DND-41 (cell line): ENCODE results near the gene SAMD5.

Experiments
- ATAC-seq: fragments of 200-7000 bp; cut with Tn5 transposase; 3 replicates; pipeline ENCODE4 v1.9.1; 2021; ENCODE audit warnings: low read depth; ENCODE audit not compliant: insufficient read depth
- DNase-seq: peaks from one replicate; pipeline ENCODE4 v3.0.0-alpha.2; 2020
- H2AFZ ChIP-seq: 2 replicates; pipeline ENCODE4 v1.6.0; 2012; ENCODE audit warnings: low read depth, low read length
- H3K27ac ChIP-seq: 2 replicates; pipeline ENCODE4 v1.5.1; 2012; ENCODE audit warnings: low read length, inconsistent platforms
- H3K27me3 ChIP-seq: fragments of 200-600 bp; sonication (generic); 2 replicates; pipeline ENCODE4 v1.6.0; 2012; ENCODE audit warnings: low read length, mild to moderate bottlenecking, inconsistent platforms; ENCODE audit not compliant: insufficient read depth, poor library complexity
- H3K36me3 ChIP-seq: 2 replicates; pipeline ENCODE4 v1.5.1; 2012; ENCODE audit warnings: low read length, inconsistent platforms; ENCODE audit not compliant: insufficient read depth
- H3K4me1 ChIP-seq: 2 replicates; pipeline ENCODE4 v1.5.1; 2012; ENCODE audit warnings: mild to moderate bottlenecking, low read length; ENCODE audit not compliant: insufficient read depth
- H3K4me2 ChIP-seq: 2 replicates; pipeline ENCODE4 v1.6.0; 2012; ENCODE audit warnings: mild to moderate bottlenecking, moderate library complexity, low read length, inconsistent platforms; ENCODE audit not compliant: insufficient read depth
- H3K4me3 ChIP-seq, 2 experiments: fragments of 200-600 bp in 1 of 2; shearing (Covaris generic) in 1 of 2; 2 replicates each; pipeline ENCODE4 v1.5.1; 2012 to 2016; ENCODE audit warnings: inconsistent platforms in 2 of 2, low read length in 2 of 2, mild to moderate bottlenecking in 2 of 2, low read depth in 1 of 2, moderate library complexity in 1 of 2
- H3K79me2 ChIP-seq: 2 replicates; pipeline ENCODE4 v1.6.0; 2012; ENCODE audit warnings: low read length, inconsistent platforms; ENCODE audit not compliant: insufficient read depth
- H3K9ac ChIP-seq: 2 replicates; pipeline ENCODE4 v1.6.0; 2012; ENCODE audit warnings: low read depth, mild to moderate bottlenecking, inconsistent platforms, low read length, moderate library complexity
- H3K9me3 ChIP-seq: 2 replicates; pipeline ENCODE4 v1.5.1; 2012; ENCODE audit warnings: low read length, moderate library complexity, mild to moderate bottlenecking, inconsistent platforms; ENCODE audit not compliant: insufficient read depth, severe bottlenecking
- H4K20me1 ChIP-seq: 2 replicates; pipeline ENCODE4 v1.6.0; 2012; ENCODE audit warnings: low read length; ENCODE audit not compliant: insufficient read depth
- EZH2 ChIP-seq: IDR thresholded peaks from 3 replicates; pipeline ENCODE4 v1.6.1; 2012; ENCODE audit warnings: borderline replicate concordance, low read depth, mild to moderate bottlenecking, moderate library complexity, low read length, inconsistent platforms; ENCODE audit not compliant: severe bottlenecking
- TF ChIP-seq, protein P1 (sequence below): IDR thresholded peaks from 2 replicates; pipeline ENCODE4 v1.5.1; 2012; ENCODE audit warnings: borderline replicate concordance, low read length, moderate library complexity, mild to moderate bottlenecking; ENCODE audit not compliant: poor library complexity, severe bottlenecking; ENCODE audit errors: extremely low read depth

The SAMD5 gene

DNA sequence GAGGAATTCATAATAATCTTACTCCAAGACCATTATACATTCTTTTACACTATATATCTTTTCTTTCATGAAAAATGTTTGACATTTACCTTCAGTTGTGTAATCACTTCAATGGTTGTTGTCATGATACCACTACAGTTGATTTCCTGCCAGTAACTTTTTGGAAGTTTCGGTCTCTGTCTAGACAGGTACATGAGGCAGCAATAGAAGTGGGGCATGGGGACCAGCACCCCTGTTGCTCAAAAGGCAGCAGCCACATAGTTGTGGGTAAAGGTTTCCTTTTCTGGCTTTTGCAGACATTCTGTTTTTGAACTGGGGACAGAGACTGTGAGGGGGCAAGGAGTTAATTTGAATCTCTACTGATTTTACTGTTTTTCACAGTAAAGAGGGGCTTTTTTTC, 14.1 kb downstream of the SAMD5 start:
- H3K9ac ChIP-seq, result no peak overlapping the region
- no peaks in the 10 kb centered on the region for H4K20me1 ChIP-seq
- no peak overlapping the region for H3K27ac ChIP-seq
- ATAC-seq, result no peak
- no peak overlapping the region for H3K4me3 ChIP-seq
- TF ChIP-seq EZH2, result no peak
- TF ChIP-seq, protein P1, sequence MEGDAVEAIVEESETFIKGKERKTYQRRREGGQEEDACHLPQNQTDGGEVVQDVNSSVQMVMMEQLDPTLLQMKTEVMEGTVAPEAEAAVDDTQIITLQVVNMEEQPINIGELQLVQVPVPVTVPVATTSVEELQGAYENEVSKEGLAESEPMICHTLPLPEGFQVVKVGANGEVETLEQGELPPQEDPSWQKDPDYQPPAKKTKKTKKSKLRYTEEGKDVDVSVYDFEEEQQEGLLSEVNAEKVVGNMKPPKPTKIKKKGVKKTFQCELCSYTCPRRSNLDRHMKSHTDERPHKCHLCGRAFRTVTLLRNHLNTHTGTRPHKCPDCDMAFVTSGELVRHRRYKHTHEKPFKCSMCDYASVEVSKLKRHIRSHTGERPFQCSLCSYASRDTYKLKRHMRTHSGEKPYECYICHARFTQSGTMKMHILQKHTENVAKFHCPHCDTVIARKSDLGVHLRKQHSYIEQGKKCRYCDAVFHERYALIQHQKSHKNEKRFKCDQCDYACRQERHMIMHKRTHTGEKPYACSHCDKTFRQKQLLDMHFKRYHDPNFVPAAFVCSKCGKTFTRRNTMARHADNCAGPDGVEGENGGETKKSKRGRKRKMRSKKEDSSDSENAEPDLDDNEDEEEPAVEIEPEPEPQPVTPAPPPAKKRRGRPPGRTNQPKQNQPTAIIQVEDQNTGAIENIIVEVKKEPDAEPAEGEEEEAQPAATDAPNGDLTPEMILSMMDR, result no peak
- no peaks in the 10 kb centered on the region for H3K4me1 ChIP-seq
- no peak overlapping the region for H3K4me2 ChIP-seq
- no peaks in the 10 kb centered on the region for H3K9me3 ChIP-seq
- peaks cover 6% of the 10 kb centered on the region for H3K27me3 ChIP-seq
- no peaks in the 10 kb centered on the region for H3K36me3 ChIP-seq
- no peak overlapping the region for H2AFZ ChIP-seq
- no peaks in the 10 kb centered on the region for H3K79me2 ChIP-seq
- no peak for DNase-seq

DNA sequence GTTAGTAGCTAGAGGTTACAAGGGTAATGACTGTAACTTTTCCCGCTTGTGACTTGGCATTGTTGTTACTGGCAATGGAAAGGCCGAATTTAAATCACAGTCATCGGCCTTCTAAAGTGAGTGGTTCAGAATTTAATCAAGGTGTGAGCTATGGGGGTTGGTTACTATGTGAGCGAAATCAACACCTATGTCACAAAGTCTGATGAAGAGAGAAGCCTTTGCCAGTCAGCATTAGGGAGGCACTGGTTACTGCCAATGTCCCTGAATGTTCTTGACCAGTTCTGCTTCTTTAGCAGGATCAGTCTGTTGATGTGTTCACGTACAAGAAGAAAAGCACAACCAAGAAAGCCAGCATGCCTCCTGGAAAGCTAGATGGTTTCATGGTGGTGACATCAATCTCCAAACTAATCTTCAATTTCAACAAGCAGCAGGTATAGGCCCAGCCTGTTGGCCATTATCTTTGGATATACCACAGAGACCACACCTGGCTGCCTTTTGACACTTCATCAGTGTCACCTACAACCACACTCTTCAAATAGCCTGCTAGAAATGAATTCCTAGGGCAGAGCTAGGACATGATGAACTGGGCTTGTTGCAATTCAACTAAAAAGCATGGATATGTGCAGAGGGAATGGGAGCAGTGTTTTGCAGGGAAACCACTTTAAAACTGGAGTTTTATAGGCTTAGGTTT, 17.2 kb downstream of the SAMD5 start:
- no peak overlapping the region for H2AFZ ChIP-seq
- H3K9ac ChIP-seq, result no peak overlapping the region
- H3K4me1 ChIP-seq, result peaks cover 6% of the 10 kb centered on the region; the same call in 1 of the 2 replicates
- H3K9me3 ChIP-seq, result no peaks in the 10 kb centered on the region
- H3K4me3 ChIP-seq, result no peak overlapping the region
- H3K79me2 ChIP-seq, result no peaks in the 10 kb centered on the region
- H3K4me2 ChIP-seq, result no peak overlapping the region
- ATAC-seq, result no peak
- DNase-seq, result no peak
- no peaks in the 10 kb centered on the region for H4K20me1 ChIP-seq
- H3K27me3 ChIP-seq, result peaks cover 14% of the 10 kb centered on the region
- no peaks in the 10 kb centered on the region for H3K36me3 ChIP-seq
- H3K27ac ChIP-seq, result no peak overlapping the region
- TF ChIP-seq EZH2, result no peak
- TF ChIP-seq, protein P1, result no peak

DNA sequence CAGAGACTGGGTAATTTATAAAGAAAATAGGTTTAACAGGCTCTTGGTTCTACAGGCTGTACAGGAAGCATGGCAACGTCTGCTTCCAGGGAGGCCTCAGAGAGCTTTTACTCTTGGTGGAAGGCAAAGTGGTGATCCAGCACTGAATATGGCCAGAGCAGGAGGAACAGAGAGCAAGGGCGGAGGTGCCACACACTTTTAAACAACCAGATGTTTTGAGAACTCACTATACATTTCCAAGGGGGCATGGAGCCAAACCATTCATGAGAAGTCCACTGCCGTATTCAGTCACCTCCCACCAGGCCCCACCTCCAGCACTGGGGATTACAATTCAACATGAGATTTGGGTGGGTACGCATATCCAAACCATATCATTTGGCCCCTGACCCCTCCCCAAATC, 18.7 kb downstream of the SAMD5 start:
- no peak for TF ChIP-seq EZH2
- TF ChIP-seq, protein P1, result no peak
- H2AFZ ChIP-seq, result no peak overlapping the region
- DNase-seq, result no peak
- no peaks in the 10 kb centered on the region for H4K20me1 ChIP-seq
- H3K27me3 ChIP-seq, result peaks cover 14% of the 10 kb centered on the region
- H3K27ac ChIP-seq, result no peak overlapping the region
- H3K4me1 ChIP-seq, result peaks cover 6% of the 10 kb centered on the region; the same call in 1 of the 2 replicates
- H3K79me2 ChIP-seq, result no peaks in the 10 kb centered on the region
- H3K4me2 ChIP-seq, result no peak overlapping the region
- no peaks in the 10 kb centered on the region for H3K36me3 ChIP-seq
- no peaks in the 10 kb centered on the region for H3K9me3 ChIP-seq
- no peak overlapping the region for H3K4me3 ChIP-seq
- no peak overlapping the region for H3K9ac ChIP-seq
- ATAC-seq, result no peak
